Stimulated activated CD4-positive, alpha-beta T cell treated with anti-CD3 and anti-CD28 coated beads, Interleukin-15, amount 100 ng/mL, for 24 hours (primary cell): ENCODE measurements around the gene SLC38A1.
"Not testable (repeated sequence)": the region's sequence is repeated elsewhere in the genome, so short reads cannot be mapped to it uniquely, and the experiment has no call there.

ENCODE experiments used
- DNase-seq: peaks from one replicate; pipeline ENCODE4 v3.0.0-alpha.2; 2020

The SLC38A1 gene

GRCh38 chr12:46201284-46201789 lies 67.5 kb downstream of the SLC38A1 start:
- DNase-seq, result no peak

- no peak for DNase-seq
Observed at GRCh38 chr12:46200551-46200950, 68.3 kb downstream of the SLC38A1 start.

DNA sequence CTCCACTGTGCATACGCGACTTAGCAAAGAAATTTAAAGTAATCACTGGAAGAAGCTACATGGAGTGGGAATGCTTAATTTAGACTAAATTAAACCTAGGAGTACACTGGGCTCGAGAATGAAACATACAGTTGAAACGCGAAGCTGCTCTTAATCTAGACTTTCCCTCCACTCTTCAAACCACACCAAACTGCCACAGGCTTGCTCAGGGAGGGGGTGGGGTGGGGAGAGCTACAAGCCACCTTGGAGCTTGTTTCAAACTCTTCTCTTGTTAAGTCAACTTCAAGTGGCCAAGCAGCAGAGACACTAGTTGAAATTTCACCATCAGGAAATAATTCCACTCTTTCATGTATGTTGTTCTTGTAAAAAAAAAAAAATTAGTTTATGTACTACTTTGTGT lies 69.9 kb downstream of the SLC38A1 start:
- DNase-seq, result no peak

- no peak for DNase-seq
Observed at GRCh38 chr12:46197883-46198282, 71.0 kb downstream of the SLC38A1 start.

DNA sequence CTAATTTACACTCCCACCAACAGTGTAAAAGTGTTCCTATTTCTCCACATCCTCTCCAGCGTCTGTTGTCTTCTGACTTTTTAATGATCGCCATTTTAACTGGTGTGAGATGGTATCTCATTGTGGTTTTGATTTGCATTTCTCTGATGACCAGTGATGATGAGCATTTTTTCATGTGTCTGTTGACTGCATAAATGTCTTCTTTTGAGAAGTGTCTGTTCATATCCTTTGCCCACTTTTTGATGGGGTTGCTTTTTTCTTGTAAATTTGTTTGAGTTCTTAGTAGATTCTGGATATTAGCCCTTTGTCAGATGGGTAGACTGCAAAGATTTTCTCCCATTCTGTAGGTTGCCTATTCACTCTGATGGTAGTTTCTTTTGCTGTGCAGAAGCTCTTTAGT lies 78.3 kb downstream of the SLC38A1 start:
- not testable (repeated sequence) for DNase-seq

- no peak for DNase-seq
Observed at GRCh38 chr12:46188170-46188569, 80.7 kb downstream of the SLC38A1 start.

DNA sequence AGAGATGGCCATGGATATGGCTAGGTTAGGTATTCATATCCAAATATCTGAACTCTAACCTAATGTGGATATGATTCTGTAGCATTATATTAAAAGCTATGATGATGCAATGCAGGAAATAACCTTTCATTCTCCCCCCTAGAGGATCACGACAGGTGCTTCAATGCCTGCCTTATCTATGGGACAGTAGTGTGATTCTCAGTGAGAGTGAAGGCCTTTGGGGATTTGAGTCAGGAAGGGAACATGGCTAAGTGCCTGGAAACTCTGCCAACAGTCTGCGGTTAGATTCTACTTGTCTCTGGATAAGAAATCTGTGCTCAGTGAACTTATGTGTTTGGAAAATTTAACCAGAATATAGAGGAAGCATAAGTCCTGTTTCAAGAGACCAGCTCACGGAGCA lies 81.8 kb downstream of the SLC38A1 start:
- no peak for DNase-seq

GRCh38 chr12:46186088-46186487 lies 82.8 kb downstream of the SLC38A1 start:
- no peak for DNase-seq

GRCh38 chr12:46185686-46186085 lies 83.2 kb downstream of the SLC38A1 start:
- DNase-seq, result no peak

DNA sequence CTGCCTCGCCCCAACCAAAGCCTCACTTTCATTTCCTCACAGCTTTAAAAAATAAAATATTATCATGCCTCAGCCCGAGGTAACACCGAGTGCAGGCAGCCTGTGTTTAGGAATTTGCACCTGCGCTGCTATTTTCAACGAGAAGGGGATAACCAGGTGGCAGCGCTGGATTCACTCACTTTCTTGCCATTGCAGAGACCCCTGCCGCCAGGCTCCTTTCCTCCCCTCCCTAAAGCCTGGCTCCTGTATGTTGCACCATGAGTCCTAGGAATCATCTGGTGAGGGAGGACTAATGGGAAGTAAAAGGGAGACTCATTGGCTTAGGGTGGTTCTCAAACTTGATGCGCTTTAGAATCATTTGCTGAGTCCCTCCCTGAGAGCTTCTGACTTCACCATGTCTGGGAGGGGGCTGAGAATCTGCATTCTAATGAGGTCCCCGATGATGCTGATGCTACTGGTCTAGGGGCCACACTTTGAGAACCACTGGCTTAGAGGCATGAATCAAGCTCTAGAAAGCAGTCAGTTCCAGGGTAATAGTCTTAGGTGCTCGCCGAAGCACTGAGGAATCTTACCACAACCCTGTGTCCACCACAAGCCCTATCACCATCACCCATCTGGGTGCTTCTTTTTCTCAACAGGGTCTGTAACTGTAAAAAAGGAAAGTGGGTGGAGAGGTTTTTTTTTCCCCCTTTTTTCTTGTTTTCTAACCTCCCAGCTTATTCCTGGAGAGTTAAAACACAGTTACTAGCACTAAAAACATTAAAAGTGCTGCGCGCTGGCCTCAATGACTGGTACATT lies 83.8 kb downstream of the SLC38A1 start:
- DNase-seq, result no peak

DNA sequence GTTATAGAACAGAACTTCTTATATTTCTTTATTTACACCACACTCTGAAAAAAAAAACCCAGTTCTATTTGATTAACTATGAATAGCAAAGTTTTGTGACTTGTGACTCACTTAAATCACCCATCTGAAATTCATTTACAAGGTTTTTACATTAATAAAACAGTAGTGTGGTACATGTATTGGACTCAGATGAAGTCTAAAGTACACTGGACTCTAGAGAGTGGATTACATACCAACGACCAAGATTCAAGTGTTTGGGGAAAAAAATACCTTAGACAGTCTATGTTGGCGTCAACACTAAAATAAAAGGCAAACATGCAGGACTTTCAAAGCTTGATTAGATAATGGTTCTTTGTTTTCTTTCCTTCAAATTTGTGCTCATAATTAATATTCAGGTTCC lies 85.7 kb downstream of the SLC38A1 start:
- no peak for DNase-seq

DNA sequence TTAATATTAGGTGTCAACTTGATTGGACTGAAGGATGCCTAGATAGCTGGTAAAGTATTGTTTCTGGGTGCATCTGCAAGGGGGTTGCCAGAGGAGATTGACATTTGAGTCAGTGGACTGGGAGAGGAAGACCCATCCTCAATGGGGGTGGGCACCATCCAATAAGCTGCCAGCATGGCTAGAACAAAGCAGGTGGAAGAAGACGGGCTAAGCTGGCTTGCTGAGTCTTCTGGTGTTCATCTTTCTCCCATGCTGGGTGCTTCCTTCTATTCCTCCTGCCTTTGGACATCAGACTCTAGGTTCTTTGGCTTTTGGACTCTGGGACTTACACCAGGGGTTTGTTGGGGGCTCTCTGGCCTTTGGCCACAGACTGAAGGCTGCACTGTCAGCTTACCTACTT lies 87.4 kb downstream of the SLC38A1 start:
- DNase-seq, result no peak

DNA sequence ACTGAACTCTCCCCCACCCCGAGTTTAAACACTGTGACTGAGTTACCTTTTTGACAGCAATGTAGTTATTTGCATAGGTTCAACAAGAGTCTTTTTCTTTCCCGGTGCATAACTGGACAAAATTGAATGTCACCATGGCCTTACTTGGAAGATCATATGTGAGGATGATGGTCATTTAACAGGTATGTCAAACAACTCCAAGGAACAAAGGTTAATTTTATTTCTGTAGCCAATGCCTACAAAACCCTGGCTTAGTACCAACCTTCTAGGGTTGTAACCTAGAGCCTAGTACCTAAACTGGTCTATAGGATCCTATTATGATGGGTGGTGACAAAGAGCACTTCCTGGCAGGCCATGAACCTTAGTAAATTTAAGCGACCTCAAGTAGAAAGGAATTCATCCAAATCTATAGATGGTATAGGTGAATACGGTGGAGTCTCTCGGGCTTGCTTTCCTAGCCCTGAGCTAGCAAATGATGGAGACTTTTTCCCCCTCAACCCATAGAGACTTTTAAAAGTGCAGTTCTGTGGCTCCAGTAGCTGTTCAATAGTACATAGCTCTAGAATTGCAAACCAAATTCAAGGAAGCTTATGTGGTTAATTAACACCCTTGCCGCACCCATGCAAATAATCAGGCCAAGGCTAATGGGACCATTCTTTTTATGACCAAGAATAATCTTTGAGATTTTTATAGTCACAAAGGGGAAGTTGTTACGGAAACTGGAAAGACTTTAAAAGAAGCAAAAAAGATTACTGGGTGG lies 89.0 kb downstream of the SLC38A1 start:
- DNase-seq, result no peak

- DNase-seq, result no peak
Observed at GRCh38 chr12:46177837-46178608, 90.8 kb downstream of the SLC38A1 start.

DNA sequence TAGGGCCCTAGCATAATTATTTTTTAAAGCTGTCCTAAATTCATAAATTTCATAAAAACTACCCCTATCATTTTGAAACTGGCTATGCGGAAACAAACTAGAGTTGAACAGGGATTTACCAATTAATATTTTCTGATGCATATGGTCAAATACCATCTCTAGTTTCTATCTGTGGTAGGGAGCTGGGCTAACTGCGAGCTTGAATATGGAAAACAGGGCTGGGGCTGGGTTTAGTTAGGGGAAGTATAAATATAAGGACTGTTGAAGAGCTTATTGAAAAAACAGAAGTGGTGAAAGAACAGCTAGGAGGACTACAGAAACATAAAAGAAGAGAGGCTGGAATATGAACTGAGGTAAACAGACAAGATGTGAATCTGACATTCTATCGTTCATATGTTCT lies 91.8 kb downstream of the SLC38A1 start:
- DNase-seq, result no peak

- no peak for DNase-seq
Observed at GRCh38 chr12:46174919-46175318, 93.9 kb downstream of the SLC38A1 start.

DNA sequence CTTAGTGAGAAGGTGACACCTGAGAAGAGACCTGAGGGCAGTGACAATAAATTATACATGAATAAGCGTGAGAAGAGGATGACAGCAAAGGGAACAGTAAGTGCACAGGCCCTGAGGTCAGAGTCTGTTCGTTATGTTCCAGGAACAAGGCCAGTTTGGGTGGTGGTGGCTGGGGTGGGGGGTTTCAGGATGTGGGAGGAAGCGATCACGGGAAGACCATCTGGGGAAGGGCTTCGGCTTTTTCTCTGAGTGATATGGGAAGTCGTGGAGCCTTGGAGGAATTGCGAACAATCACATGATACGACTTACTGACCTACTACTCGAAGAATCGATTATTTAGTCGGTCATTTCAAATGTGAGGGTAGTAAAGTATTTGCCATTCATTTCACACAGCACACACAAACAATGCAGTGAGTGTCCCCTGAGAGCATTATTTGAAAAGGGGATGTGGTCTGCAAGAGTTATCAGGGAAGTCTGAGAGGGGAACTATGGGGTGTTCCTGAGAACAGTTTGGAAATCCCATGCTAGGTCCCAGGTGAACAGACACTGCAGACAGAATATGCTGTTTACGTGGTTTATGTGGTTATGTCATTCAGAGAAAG lies 94.7 kb downstream of the SLC38A1 start:
- DNase-seq, result no peak

- DNase-seq, result no peak
Observed at GRCh38 chr12:46168426-46168825, 100.4 kb downstream of the SLC38A1 start.

- no peak for DNase-seq
Observed at GRCh38 chr12:46167412-46167811, 101.4 kb downstream of the SLC38A1 start.

DNA sequence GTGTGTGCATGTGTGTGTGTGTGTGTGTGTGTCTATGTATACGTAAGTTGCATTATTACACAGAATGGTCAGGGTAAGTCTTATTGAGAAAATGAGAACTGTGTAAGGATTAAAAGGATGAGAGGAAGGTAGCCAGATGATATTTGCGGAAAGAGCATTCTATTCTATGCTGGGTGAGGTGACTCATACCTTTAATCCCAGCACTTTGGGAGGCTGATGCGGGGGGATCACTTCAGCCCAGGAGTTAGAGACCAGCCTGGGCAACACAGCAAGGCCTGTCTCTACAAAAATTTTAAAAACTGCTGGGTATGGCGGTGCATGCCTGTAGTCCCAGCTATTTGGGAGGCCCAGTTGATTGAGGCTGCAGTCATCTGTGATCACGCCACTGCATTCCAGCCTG lies 103.7 kb downstream of the SLC38A1 start:
- no peak for DNase-seq

GRCh38 chr12:46164186-46164761 lies 104.6 kb downstream of the SLC38A1 start:
- no peak for DNase-seq

DNA sequence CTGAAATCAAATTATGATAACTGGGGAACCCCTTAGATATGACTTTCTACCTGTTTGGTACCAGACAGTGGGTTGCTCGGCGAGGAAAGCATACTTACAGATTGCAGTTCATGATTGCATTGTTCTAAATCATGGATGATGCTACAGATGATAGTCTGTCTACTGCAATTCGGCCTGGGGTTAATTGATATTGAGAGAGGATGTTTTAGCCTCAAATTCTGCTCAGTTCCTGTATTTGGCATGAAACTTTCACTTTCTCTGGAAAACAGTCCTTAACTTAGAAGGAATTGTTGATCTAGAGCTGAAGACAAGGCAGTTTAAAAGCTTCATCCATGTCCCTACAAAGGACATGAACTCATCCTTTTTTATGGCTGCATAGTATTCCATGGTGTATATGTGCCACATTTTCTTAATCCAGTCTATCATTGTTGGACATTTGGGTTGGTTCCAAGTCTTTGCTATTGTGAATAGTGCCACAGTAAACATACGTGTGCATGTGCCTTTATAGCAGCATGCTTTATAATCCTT lies 106.2 kb downstream of the SLC38A1 start:
- not testable (repeated sequence) for DNase-seq
